Measurements from ENCODE around the gene APEX1.
A peak's percentile ranks its signal among the peaks of the same experiment; 100 is the strongest.

Gene APEX1

GRCh38 chr14:20434701-20435581 is 20.1 kb upstream of the APEX1 start:
- no peak for TF ChIP-seq CTCF (conservative IDR thresholded peaks at IDR 0.05; ENCODE audit: low read depth)
- CTCF ChIA-PET = no interaction called here
- no peak overlapping the region for H3K27ac ChIP-seq
- no peak for DNase-seq (ENCODE audit: low spot score)
- POLR2A ChIA-PET (ENCODE audit: low non-redundant PET) = interaction anchor here (0.6 kb wide), 1 partner anchor 1055 kb away, joined by 6 read pairs; no protein-coding TSS in a partner anchor

- no peak for DNase-seq (ENCODE audit: low spot score)
- TF ChIP-seq CTCF (conservative IDR thresholded peaks at IDR 0.05; ENCODE audit: low read depth) = no peak
- ChIA-PET POLR2A (ENCODE audit: low non-redundant PET) (no interaction called here), CTCF (interaction anchor here (0.6 kb wide), 1 partner anchor 1765 kb away, joined by 3 read pairs; no protein-coding TSS in a partner anchor)
- H3K27ac ChIP-seq = peak within 1 kb of the TSS; percentile 74
Measured at GRCh38 chr14:20435582-20436362, 19.3 kb upstream of the APEX1 start, which contains the start of gene KLHL33. KLHL33 (minus strand) TSS chr14:20436166; CDS start chr14:20435811, 355 bp downstream.

GRCh38 chr14:20436363-20436755 is 18.7 kb upstream of the APEX1 start:
- ChIA-PET CTCF (interaction anchor here (0.6 kb wide), 1 partner anchor 1765 kb away, joined by 3 read pairs; no protein-coding TSS in a partner anchor), POLR2A (ENCODE audit: low non-redundant PET) (no interaction called here)
- H3K27ac ChIP-seq = peak overlapping the region; percentile 74
- TF ChIP-seq CTCF (conservative IDR thresholded peaks at IDR 0.05; ENCODE audit: low read depth) = no peak
- peak; percentile 34 for DNase-seq (ENCODE audit: low spot score)

GRCh38 chr14:20438664-20439063 is 16.4 kb upstream of the APEX1 start:
- POLR2A ChIA-PET (ENCODE audit: low non-redundant PET) = no interaction called here
- DNase-seq (ENCODE audit: low spot score) = no peak
- no peak for TF ChIP-seq CTCF (conservative IDR thresholded peaks at IDR 0.05; ENCODE audit: low read depth)
- H3K27ac ChIP-seq = no peak overlapping the region
- CTCF ChIA-PET = no interaction called here

GRCh38 chr14:20440465-20440864 is 14.6 kb upstream of the APEX1 start:
- H3K27ac ChIP-seq = no peak overlapping the region
- ChIA-PET POLR2A (ENCODE audit: low non-redundant PET) (no interaction called here), CTCF (interaction anchor here (0.7 to 1.0 kb wide), 2 partner anchors 25 to 39 kb away, joined by 3 read pairs; no protein-coding TSS in a partner anchor)
- no peak for DNase-seq (ENCODE audit: low spot score)
- no peak for TF ChIP-seq CTCF (conservative IDR thresholded peaks at IDR 0.05; ENCODE audit: low read depth)

GRCh38 chr14:20440882-20441281 is 14.1 kb upstream of the APEX1 start:
- CTCF ChIA-PET = interaction anchor here (1.0 kb wide), 1 partner anchor 25 kb away, joined by 3 read pairs; no protein-coding TSS in a partner anchor
- H3K27ac ChIP-seq = no peak overlapping the region
- no peak for TF ChIP-seq CTCF (conservative IDR thresholded peaks at IDR 0.05; ENCODE audit: low read depth)
- POLR2A ChIA-PET (ENCODE audit: low non-redundant PET) = no interaction called here
- DNase-seq (ENCODE audit: low spot score) = no peak
